Fibroblast of villous mesenchyme (primary cell): Measurements from ENCODE around the gene ENO4. TPM values are rescaled to one million over a fixed set of nuclear protein-coding genes. Genes with fewer than 3 reads are reported as not detected.

Experiments used
- DNase-seq: peaks from one replicate; pipeline ENCODE4 v3.0.0-alpha.2; 2010; ENCODE audit warnings: low read depth
- H3K4me3 ChIP-seq: 2 replicates; pipeline ENCODE4 v1.5.1; 2011; ENCODE audit warnings: low read depth, mild to moderate bottlenecking, low read length
- CTCF ChIP-seq: IDR thresholded peaks from 2 replicates; pipeline ENCODE4 v1.5.1; 2012; ENCODE audit warnings: low read depth, mild to moderate bottlenecking, low read length; ENCODE audit not compliant: insufficient read depth
- total RNA-seq: library from RNA; depleted of rRNA; stranded (reverse); fragments of >200 nt; gene quantifications from 2 replicates; pipeline ENCODE4 v1.2.3, GENCODE V29; 2012

The ENO4 gene
- total RNA-seq, 1 donor: not detected

GRCh38 chr10:116888380-116889055, 39.2 kb downstream of the ENO4 start:
- TF ChIP-seq CTCF: no peak
- no peak overlapping the region for H3K4me3 ChIP-seq
- peak; percentile 79 for DNase-seq

GRCh38 chr10:116889066-116889465, 39.8 kb downstream of the ENO4 start:
- no peak overlapping the region for H3K4me3 ChIP-seq
- no peak for TF ChIP-seq CTCF
- no peak for DNase-seq

GRCh38 chr10:116891208-116891607, 41.9 kb downstream of the ENO4 start:
- H3K4me3 ChIP-seq: no peak overlapping the region
- DNase-seq: peak; percentile 88
- no peak for TF ChIP-seq CTCF

GRCh38 chr10:116892907-116893685, 43.8 kb downstream of the ENO4 start:
- DNase-seq: peak; percentile 23
- no peak overlapping the region for H3K4me3 ChIP-seq

GRCh38 chr10:116893686-116894037, 44.4 kb downstream of the ENO4 start:
- H3K4me3 ChIP-seq: no peak overlapping the region
- no peak for TF ChIP-seq CTCF
- no peak for DNase-seq

More at GRCh38 chr10:116892907-116893685, 43.8 kb downstream of the ENO4 start:
- no peak for TF ChIP-seq CTCF

GRCh38 chr10:116899626-116900025, 50.3 kb downstream of the ENO4 start:
- no peak for TF ChIP-seq CTCF
- DNase-seq: no peak
- H3K4me3 ChIP-seq: no peak overlapping the region

- DNase-seq: no peak
- no peak overlapping the region for H3K4me3 ChIP-seq
- no peak for TF ChIP-seq CTCF
Observed at GRCh38 chr10:116905845-116906210, 56.5 kb downstream of the ENO4 start.
